DOHH2 (cell line): ENCODE results near the gene WDR91.

Experiments
- EZH2phosphoT487 ChIP-seq: fragments of 200-600 bp; sonication (generic); IDR thresholded peaks from 2 replicates; pipeline ENCODE4 v1.6.1; 2017; ENCODE audit warnings: borderline replicate concordance, mild to moderate bottlenecking, antibody characterized with exemption, low read length, moderate library complexity, mixed read lengths
- TF ChIP-seq, protein P1 (sequence below): fragments of 200-600 bp; sonication (generic); IDR thresholded peaks from one replicate; pipeline ENCODE4 v1.5.1; 2014; ENCODE audit warnings: antibody characterized with exemption, mild to moderate bottlenecking, low read depth, low read length; ENCODE audit not compliant: poor library complexity, severe bottlenecking

DNA sequence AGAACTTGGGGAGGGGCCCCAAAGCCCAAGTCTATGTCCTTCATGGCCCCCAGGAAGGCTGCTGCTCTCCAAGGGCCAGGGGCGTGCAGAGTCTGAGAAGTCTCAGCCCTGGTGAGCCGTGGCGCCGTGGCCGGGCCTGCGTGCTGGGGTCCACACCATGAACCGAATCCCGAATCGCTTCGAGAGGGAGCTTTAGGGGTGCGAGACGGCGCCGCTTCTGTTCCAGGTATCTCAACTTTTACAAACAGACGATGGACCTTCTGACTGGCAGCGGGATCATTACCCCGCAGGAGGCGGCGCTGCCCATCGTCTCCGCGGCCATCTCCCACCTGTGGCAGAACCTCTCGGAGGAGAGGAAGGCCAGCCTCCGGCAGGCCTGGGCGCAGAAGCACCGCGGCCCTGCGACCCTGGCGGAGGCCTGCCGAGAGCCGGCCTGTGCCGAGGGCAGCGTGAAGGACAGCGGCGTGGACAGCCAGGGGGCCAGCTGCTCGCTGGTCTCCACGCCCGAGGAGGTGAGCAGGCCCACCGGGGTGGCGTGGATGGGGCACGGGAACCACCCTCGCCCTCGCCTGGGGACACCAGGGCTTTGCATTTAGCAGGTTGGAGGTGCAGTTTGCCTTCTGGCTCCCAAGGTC lies 35.0 kb upstream of the WDR91 start:
- TF ChIP-seq, protein P1, sequence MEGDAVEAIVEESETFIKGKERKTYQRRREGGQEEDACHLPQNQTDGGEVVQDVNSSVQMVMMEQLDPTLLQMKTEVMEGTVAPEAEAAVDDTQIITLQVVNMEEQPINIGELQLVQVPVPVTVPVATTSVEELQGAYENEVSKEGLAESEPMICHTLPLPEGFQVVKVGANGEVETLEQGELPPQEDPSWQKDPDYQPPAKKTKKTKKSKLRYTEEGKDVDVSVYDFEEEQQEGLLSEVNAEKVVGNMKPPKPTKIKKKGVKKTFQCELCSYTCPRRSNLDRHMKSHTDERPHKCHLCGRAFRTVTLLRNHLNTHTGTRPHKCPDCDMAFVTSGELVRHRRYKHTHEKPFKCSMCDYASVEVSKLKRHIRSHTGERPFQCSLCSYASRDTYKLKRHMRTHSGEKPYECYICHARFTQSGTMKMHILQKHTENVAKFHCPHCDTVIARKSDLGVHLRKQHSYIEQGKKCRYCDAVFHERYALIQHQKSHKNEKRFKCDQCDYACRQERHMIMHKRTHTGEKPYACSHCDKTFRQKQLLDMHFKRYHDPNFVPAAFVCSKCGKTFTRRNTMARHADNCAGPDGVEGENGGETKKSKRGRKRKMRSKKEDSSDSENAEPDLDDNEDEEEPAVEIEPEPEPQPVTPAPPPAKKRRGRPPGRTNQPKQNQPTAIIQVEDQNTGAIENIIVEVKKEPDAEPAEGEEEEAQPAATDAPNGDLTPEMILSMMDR: no peak
- TF ChIP-seq EZH2phosphoT487: no peak
